ENCODE measurements around the gene OR8K5. TPM values are rescaled to one million over a fixed set of nuclear protein-coding genes. Genes with fewer than 3 reads are reported as not detected.

The OR8K5 gene, protein sequence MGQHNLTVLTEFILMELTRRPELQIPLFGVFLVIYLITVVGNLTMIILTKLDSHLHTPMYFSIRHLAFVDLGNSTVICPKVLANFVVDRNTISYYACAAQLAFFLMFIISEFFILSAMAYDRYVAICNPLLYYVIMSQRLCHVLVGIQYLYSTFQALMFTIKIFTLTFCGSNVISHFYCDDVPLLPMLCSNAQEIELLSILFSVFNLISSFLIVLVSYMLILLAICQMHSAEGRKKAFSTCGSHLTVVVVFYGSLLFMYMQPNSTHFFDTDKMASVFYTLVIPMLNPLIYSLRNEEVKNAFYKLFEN
- total RNA-seq (not detected), polyA plus RNA-seq (not detected), total RNA-seq (not detected)

DNA sequence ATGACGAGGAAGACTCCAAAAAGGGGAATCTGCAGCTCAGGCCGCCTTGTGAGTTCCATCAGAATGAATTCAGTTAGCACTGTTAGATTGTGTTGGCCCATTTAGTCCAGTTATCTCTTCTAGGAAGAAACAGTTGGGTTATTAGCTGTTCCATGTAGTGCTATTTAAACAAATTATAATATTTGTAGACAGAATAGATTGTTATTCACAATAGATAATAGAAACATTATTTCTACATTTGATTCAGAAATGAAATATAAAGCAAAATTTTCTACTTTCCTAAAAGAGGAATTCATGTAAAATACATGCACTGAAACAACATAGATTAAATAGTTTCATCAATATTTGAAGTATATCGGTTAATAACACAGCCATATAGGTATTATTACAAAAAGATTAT is at the start of gene OR8K5:
Gene OR8K5 (minus strand): TSS at position 101 of the 400 bp plus-strand sequence. CDS start 0 bp downstream, at position 101.
- H3K36me3 Mint-ChIP-seq: no peaks in the 10 kb centered on the region
- CTCF ChIA-PET: no interaction called here

DNA sequence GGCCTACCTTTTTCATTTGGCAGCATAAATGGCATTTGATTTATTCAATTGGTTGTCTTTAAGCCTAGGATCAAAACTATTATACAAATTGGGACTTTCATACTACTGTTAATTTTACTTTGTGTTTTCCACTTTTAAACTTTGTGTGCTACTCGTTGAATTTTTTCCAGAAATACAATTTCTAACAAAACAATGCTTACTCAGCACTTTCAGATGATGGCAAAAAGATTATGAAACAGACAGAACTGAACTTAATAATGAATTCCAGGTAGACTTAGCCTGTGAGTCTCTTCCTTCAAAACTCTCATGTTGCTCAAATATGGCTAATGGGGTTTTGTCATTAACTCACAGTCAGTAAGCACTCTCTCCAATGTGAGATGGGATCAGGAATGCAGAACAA is 47.7 kb upstream of the OR8K5 start:
- no peaks in the 10 kb centered on the region for H3K36me3 ChIP-seq (ENCODE audit: control insufficient read depth in 2 of 3, insufficient read depth in 3 of 3, low read length in 3 of 3)
- H3K9me3 ChIP-seq (ENCODE audit: control insufficient read depth in 2 of 3, low read length in 3 of 3): peaks cover 0 to 4% (median 3%) of the 10 kb centered on the region in 3 experiments
- CTCF ChIA-PET: no interaction called here
- Mint-ChIP-seq H3K4me3 (no peak overlapping the region), H3K27ac (no peak overlapping the region), H3K36me3 (peaks cover 0 to 10% (median 0%) of the 10 kb centered on the region in 5 donors), H3K27me3 (no peaks in the 10 kb centered on the region), H3K9me3 (peaks cover 2 to 22% (median 17%) of the 10 kb centered on the region in 11 donors), H3K4me1 (no peaks in the 10 kb centered on the region)
- POLR2A ChIA-PET: no interaction called here
- no peak overlapping the region for H3K4me3 ChIP-seq (ENCODE audit: low read length)
- no peaks in the 10 kb centered on the region for H3K4me1 ChIP-seq (ENCODE audit: control insufficient read depth in 2 of 2, insufficient read depth in 2 of 2, low read length in 2 of 2)
- ATAC-seq: no peak
- H3K27ac ChIP-seq (ENCODE audit: low read depth, low read length): no peak overlapping the region
- no peak for DNase-seq
- H3K27me3 ChIP-seq (ENCODE audit: control insufficient read depth in 2 of 2, insufficient read depth in 2 of 2, low read length in 2 of 2): no peaks in the 10 kb centered on the region
- intact Hi-C loops (cut with micrococcal nuclease): no loop called here

More for the DNA sequence above, at the start of gene OR8K5:
- Mint-ChIP-seq H3K4me3 (no peak within 1 kb of the TSS), H3K9me3 (peaks cover 2 to 26% (median 11%) of the 10 kb centered on the region in 11 donors), H3K27me3 (no peaks in the 10 kb centered on the region), H3K27ac (no peak within 1 kb of the TSS), H3K4me1 (no peaks in the 10 kb centered on the region)
- DNase-seq (no peak), ATAC-seq (no peak)
- Histone ChIP-seq H3K27ac (ENCODE audit: low read depth, low read length) (no peak within 1 kb of the TSS), H3K27me3 (ENCODE audit: control insufficient read depth in 2 of 2, insufficient read depth in 2 of 2, low read length in 2 of 2) (no peaks in the 10 kb centered on the region), H3K4me1 (ENCODE audit: control insufficient read depth in 2 of 2, insufficient read depth in 2 of 2, low read length in 2 of 2) (no peaks in the 10 kb centered on the region), H3K36me3 (ENCODE audit: control insufficient read depth in 2 of 3, insufficient read depth in 3 of 3, low read length in 3 of 3) (no peaks in the 10 kb centered on the region), H3K9me3 (ENCODE audit: control insufficient read depth in 2 of 3, low read length in 3 of 3) (peaks cover 0 to 7% (median 0%) of the 10 kb centered on the region in 3 experiments), H3K4me3 (ENCODE audit: low read length) (no peak within 1 kb of the TSS)
- POLR2A ChIA-PET: no interaction called here
- intact Hi-C loops (cut with micrococcal nuclease): no loop called here

DNA sequence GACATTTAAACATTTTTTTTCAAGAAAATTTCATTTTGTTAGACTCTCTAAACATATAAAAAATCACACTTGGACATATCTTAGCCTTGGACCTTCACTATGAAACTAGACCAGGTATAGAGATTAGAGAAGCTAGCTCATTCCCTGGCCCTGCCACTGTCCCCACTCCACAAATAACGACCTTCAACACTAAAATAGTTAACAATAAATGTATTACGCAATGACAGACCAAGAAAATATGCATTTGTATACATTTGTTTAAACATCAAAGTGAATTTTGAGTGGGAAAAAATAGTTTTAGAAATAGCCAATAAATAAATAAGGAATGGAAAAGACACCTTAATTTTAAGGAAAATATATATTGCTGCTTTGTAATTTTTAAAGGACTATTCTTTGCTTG is 37.2 kb upstream of the OR8K5 start:
- Mint-ChIP-seq H3K4me3 (no peak overlapping the region), H3K36me3 (no peaks in the 10 kb centered on the region), H3K4me1 (no peaks in the 10 kb centered on the region), H3K27ac (no peak overlapping the region), H3K27me3 (no peaks in the 10 kb centered on the region), H3K9me3 (peaks cover 0 to 22% (median 5%) of the 10 kb centered on the region in 11 donors)
- H3K9me3 ChIP-seq (ENCODE audit: control insufficient read depth in 2 of 3, low read length in 3 of 3): no peaks in the 10 kb centered on the region
- no peaks in the 10 kb centered on the region for H3K36me3 ChIP-seq (ENCODE audit: control insufficient read depth in 2 of 3, insufficient read depth in 3 of 3, low read length in 3 of 3)
- DNase-seq (no peak), ATAC-seq (no peak)
- no peaks in the 10 kb centered on the region for H3K4me1 ChIP-seq (ENCODE audit: control insufficient read depth in 2 of 2, insufficient read depth in 2 of 2, low read length in 2 of 2)
- no peaks in the 10 kb centered on the region for H3K27me3 ChIP-seq (ENCODE audit: control insufficient read depth in 2 of 2, insufficient read depth in 2 of 2, low read length in 2 of 2)
- CTCF ChIA-PET: no interaction called here
- POLR2A ChIA-PET: no interaction called here
- no peak overlapping the region for H3K27ac ChIP-seq (ENCODE audit: low read depth, low read length)
- no peak overlapping the region for H3K4me3 ChIP-seq (ENCODE audit: low read length)
- intact Hi-C loops (cut with micrococcal nuclease): no loop called here

DNA sequence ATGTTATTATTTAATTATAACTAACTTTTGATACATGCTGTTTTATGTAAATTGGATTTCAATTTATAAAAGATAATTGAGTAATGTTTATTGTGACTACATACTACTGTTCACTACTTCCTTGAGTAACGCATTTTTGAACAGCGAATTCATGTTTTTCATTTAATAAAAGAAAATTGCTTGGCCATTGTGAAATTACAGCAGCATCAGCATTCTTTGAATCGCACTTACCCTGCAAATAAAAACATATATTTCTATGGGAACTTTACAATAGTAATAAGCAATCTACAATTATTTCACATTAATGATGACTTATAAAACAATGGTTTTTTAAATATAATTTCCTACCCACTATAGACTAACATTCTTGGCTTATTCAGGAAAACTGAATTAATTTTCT is 36.6 kb upstream of the OR8K5 start:
- ChIA-PET CTCF (no interaction called here), POLR2A (no interaction called here)
- H3K4me1 Mint-ChIP-seq: no peaks in the 10 kb centered on the region
- H3K4me3 Mint-ChIP-seq: no peak overlapping the region
- H3K9me3 Mint-ChIP-seq: peaks cover 0 to 22% (median 5%) of the 10 kb centered on the region in 11 donors
- DNase-seq (no peak), ATAC-seq (no peak)
- H3K4me3 ChIP-seq (ENCODE audit: low read length): no peak overlapping the region
- H3K27ac ChIP-seq (ENCODE audit: low read depth, low read length): no peak overlapping the region
- H3K36me3 Mint-ChIP-seq: no peaks in the 10 kb centered on the region
- H3K4me1 ChIP-seq (ENCODE audit: control insufficient read depth in 2 of 2, insufficient read depth in 2 of 2, low read length in 2 of 2): no peaks in the 10 kb centered on the region
- intact Hi-C loops (cut with micrococcal nuclease): no loop called here
- H3K36me3 ChIP-seq (ENCODE audit: control insufficient read depth in 2 of 3, insufficient read depth in 3 of 3, low read length in 3 of 3): no peaks in the 10 kb centered on the region
- H3K9me3 ChIP-seq (ENCODE audit: control insufficient read depth in 2 of 3, low read length in 3 of 3): no peaks in the 10 kb centered on the region
- H3K27me3 Mint-ChIP-seq: no peaks in the 10 kb centered on the region
- no peaks in the 10 kb centered on the region for H3K27me3 ChIP-seq (ENCODE audit: control insufficient read depth in 2 of 2, insufficient read depth in 2 of 2, low read length in 2 of 2)
- no peak overlapping the region for H3K27ac Mint-ChIP-seq

DNA sequence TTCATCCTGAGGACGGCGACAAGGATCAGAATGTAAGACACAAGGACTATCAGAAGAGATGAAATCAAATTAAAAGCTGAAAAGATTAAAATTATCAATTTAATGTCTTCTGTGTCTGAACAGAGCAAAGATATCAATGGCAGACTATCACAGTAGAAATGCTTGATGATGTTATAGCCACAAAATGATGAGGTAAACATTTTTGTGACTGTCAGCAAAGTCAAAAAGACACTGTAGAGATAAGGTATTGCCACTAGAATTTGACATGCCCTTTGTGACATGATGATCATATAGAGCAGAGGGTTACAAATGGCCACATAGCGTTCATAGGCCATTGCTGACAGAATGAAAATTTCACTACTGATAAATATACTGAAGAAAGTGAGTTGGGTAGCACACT is 28.5 kb upstream of the OR8K5 start:
- no peak overlapping the region for H3K27ac Mint-ChIP-seq
- H3K9me3 Mint-ChIP-seq: peaks cover 3 to 28% (median 11%) of the 10 kb centered on the region in 11 donors
- Histone ChIP-seq H3K4me1 (ENCODE audit: control insufficient read depth in 2 of 2, insufficient read depth in 2 of 2, low read length in 2 of 2) (no peaks in the 10 kb centered on the region), H3K9me3 (ENCODE audit: control insufficient read depth in 2 of 3, low read length in 3 of 3) (no peaks in the 10 kb centered on the region), H3K36me3 (ENCODE audit: control insufficient read depth in 2 of 3, insufficient read depth in 3 of 3, low read length in 3 of 3) (no peaks in the 10 kb centered on the region), H3K4me3 (ENCODE audit: low read length) (no peak overlapping the region), H3K27ac (ENCODE audit: low read depth, low read length) (no peak overlapping the region), H3K27me3 (ENCODE audit: control insufficient read depth in 2 of 2, insufficient read depth in 2 of 2, low read length in 2 of 2) (no peaks in the 10 kb centered on the region)
- H3K4me3 Mint-ChIP-seq: no peak overlapping the region
- H3K4me1 Mint-ChIP-seq: no peaks in the 10 kb centered on the region
- ATAC-seq (no peak), DNase-seq (no peak)
- no peaks in the 10 kb centered on the region for H3K36me3 Mint-ChIP-seq
- intact Hi-C loops (cut with micrococcal nuclease): no loop called here
- ChIA-PET POLR2A (no interaction called here), CTCF (no interaction called here)
- no peaks in the 10 kb centered on the region for H3K27me3 Mint-ChIP-seq

DNA sequence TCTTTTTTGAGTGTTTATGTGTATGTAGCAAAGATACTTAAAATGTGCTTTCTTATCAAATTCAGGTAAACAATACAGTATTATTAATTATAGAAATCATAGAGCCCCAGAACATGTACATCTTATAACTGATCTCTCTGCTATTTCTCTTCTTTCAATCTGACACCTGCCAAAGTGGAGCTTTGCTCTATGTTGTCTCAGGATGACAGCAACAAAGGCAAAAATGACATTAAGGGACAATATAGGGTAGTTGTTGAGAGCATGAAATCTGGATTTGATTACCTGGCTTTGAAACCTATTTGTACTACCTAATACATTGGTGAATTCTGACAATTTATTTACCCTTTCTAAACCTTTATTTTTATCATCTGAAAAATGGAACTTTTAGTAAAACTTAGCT is 23.3 kb upstream of the OR8K5 start:
- H3K9me3 Mint-ChIP-seq: peaks cover 2 to 32% (median 15%) of the 10 kb centered on the region in 11 donors
- no peak overlapping the region for H3K27ac Mint-ChIP-seq
- ATAC-seq (no peak), DNase-seq (no peak)
- no peaks in the 10 kb centered on the region for H3K4me1 ChIP-seq (ENCODE audit: control insufficient read depth in 2 of 2, insufficient read depth in 2 of 2, low read length in 2 of 2)
- H3K27me3 ChIP-seq (ENCODE audit: control insufficient read depth in 2 of 2, insufficient read depth in 2 of 2, low read length in 2 of 2): no peaks in the 10 kb centered on the region
- intact Hi-C loops (cut with micrococcal nuclease): no loop called here
- no peaks in the 10 kb centered on the region for H3K27me3 Mint-ChIP-seq
- H3K4me3 ChIP-seq (ENCODE audit: low read length): no peak overlapping the region
- no peaks in the 10 kb centered on the region for H3K4me1 Mint-ChIP-seq
- peaks cover 0 to 8% (median 0%) of the 10 kb centered on the region in 3 experiments for H3K9me3 ChIP-seq (ENCODE audit: control insufficient read depth in 2 of 3, low read length in 3 of 3)
- no peaks in the 10 kb centered on the region for H3K36me3 ChIP-seq (ENCODE audit: control insufficient read depth in 2 of 3, insufficient read depth in 3 of 3, low read length in 3 of 3)
- no peak overlapping the region for H3K27ac ChIP-seq (ENCODE audit: low read depth, low read length)
- ChIA-PET POLR2A (no interaction called here), CTCF (no interaction called here)
- no peak overlapping the region for H3K4me3 Mint-ChIP-seq
- peaks cover 0 to 3% (median 0%) of the 10 kb centered on the region in 5 donors for H3K36me3 Mint-ChIP-seq

DNA sequence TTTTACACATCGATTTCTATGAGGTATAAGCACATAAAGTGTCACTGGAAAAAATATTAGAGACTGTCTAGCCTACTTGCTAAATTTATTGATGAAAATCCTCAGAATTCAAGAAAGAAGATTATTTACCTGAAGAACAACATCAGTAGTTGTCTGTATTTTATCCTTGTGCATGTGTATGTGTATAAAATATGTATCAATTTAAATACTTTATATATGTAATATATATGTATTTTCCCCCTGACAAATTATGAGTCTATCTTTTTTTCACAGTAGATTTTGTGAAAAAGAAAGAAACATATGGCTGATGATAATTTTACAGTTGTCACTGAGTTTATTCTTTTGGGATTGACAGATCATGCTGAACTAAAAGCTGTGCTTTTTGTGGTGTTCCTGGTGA is 16.2 kb upstream of the OR8K5 start, which contains the start of gene OR5J2:
Gene OR5J2 (plus strand): TSS at position 301 of the 400 bp plus-strand sequence. CDS start 0 bp downstream, at position 301.
- no peaks in the 10 kb centered on the region for H3K27me3 Mint-ChIP-seq
- Histone ChIP-seq H3K27me3 (ENCODE audit: control insufficient read depth in 2 of 2, insufficient read depth in 2 of 2, low read length in 2 of 2) (no peaks in the 10 kb centered on the region), H3K27ac (ENCODE audit: low read depth, low read length) (no peak within 1 kb of the TSS), H3K9me3 (ENCODE audit: control insufficient read depth in 2 of 3, low read length in 3 of 3) (peaks cover 0 to 8% (median 0%) of the 10 kb centered on the region in 3 experiments), H3K4me1 (ENCODE audit: control insufficient read depth in 2 of 2, insufficient read depth in 2 of 2, low read length in 2 of 2) (no peaks in the 10 kb centered on the region), H3K36me3 (ENCODE audit: control insufficient read depth in 2 of 3, insufficient read depth in 3 of 3, low read length in 3 of 3) (no peaks in the 10 kb centered on the region), H3K4me3 (ENCODE audit: low read length) (no peak within 1 kb of the TSS)
- DNase-seq: no peak
- no peak within 1 kb of the TSS for H3K27ac Mint-ChIP-seq
- no peaks in the 10 kb centered on the region for H3K4me1 Mint-ChIP-seq
- H3K4me3 Mint-ChIP-seq: no peak within 1 kb of the TSS
- ChIA-PET POLR2A (no interaction called here), CTCF (no interaction called here)
- intact Hi-C loops (cut with micrococcal nuclease): no loop called here
- ATAC-seq: no peak
- H3K9me3 Mint-ChIP-seq: peaks cover 0 to 26% (median 9%) of the 10 kb centered on the region in 11 donors
- peaks cover 0 to 3% (median 0%) of the 10 kb centered on the region in 5 donors for H3K36me3 Mint-ChIP-seq

Measured in naive thymus-derived CD4-positive, alpha-beta T cell (primary cell).